ENCODE measurements around the gene SCN2B. TPM values are rescaled to one million over a fixed set of nuclear protein-coding genes. Genes with fewer than 3 reads are reported as not detected.

SCN2B gene
- total RNA-seq, 4 donors from 2014 or later, result 0.14 to 0.37 TPM; not detected in 2

- TF ChIP-seq, protein P1, sequence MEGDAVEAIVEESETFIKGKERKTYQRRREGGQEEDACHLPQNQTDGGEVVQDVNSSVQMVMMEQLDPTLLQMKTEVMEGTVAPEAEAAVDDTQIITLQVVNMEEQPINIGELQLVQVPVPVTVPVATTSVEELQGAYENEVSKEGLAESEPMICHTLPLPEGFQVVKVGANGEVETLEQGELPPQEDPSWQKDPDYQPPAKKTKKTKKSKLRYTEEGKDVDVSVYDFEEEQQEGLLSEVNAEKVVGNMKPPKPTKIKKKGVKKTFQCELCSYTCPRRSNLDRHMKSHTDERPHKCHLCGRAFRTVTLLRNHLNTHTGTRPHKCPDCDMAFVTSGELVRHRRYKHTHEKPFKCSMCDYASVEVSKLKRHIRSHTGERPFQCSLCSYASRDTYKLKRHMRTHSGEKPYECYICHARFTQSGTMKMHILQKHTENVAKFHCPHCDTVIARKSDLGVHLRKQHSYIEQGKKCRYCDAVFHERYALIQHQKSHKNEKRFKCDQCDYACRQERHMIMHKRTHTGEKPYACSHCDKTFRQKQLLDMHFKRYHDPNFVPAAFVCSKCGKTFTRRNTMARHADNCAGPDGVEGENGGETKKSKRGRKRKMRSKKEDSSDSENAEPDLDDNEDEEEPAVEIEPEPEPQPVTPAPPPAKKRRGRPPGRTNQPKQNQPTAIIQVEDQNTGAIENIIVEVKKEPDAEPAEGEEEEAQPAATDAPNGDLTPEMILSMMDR (IDR thresholded peaks at IDR 0.05), result no peak
- no peak for TF ChIP-seq EP300 (IDR thresholded peaks at IDR 0.05; ENCODE audit: low read depth)
- TF ChIP-seq POLR2A (IDR thresholded peaks at IDR 0.05), result no peak
- no peak for TF ChIP-seq POLR2AphosphoS5 (IDR thresholded peaks at IDR 0.05)
- intact Hi-C loops (cut with DNase I; ENCODE audit: low total_unique reads), result no loop called here
- WGBS, 2 donors (ENCODE audit: low coverage in 1 of 2), result 56% methylated on average over 3 of the region's 3 CpGs; no CpG with 5 or more reads in 1 of the 2 donors
- in situ Hi-C loops (cut with MboI; ENCODE audit: low pct_ligation_motif_present in 1 of 4, low pct_unique_long_range_greater_than_20kb in 1 of 4, low sequenced_read_pairs in 3 of 4), result no loop called here
- Histone ChIP-seq H3K9me3 (no peaks in the 10 kb centered on the region), H3K4me3 (no peak overlapping the region), H3K4me1 (peaks cover 0 to 5% (median 0%) of the 10 kb centered on the region in 4 donors), H3K27ac (no peak overlapping the region), H3K36me3 (no peaks in the 10 kb centered on the region), H3K27me3 (peaks cover 20% of the 10 kb centered on the region)
- no peak for DNase-seq
These were observed 7.7 kb downstream of the SCN2B start for GRCh38 chr11:118168751-118169150.

DNA sequence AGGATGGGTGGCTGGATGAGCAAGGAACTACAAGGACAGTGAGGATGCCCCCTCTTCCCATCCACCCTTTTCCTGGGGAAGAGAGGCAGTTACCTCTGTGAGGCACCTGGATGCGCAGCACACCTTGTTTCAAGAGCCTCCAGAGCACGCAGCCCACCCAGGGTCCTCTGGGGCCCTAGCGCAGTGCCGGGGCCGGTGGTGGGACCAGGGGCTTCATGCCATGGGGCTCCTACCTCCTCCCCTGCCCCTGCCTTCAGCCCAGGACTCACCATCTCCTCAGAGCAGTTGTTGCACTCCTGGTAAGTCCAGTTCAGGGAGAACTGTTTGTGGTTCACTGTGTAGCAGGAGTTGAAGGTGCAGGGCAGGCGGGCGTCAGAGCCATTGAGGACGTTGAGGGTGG lies 8.1 kb downstream of the SCN2B start:
- TF ChIP-seq POLR2AphosphoS5 (IDR thresholded peaks at IDR 0.05) (no peak), POLR2A (IDR thresholded peaks at IDR 0.05) (no peak), EP300 (IDR thresholded peaks at IDR 0.05; ENCODE audit: low read depth) (no peak)
- TF ChIP-seq, protein P1 (IDR thresholded peaks at IDR 0.05), result no peak
- Histone ChIP-seq H3K36me3 (no peaks in the 10 kb centered on the region), H3K9me3 (no peaks in the 10 kb centered on the region), H3K4me1 (peaks cover 0 to 5% (median 0%) of the 10 kb centered on the region in 4 donors), H3K27me3 (peaks cover 25% of the 10 kb centered on the region), H3K4me3 (no peak overlapping the region), H3K27ac (no peak overlapping the region)
- no peak for DNase-seq
- 81% methylated on average over 8 of the region's 8 CpGs; no CpG with 5 or more reads in 1 of the 2 donors for WGBS, 2 donors (ENCODE audit: low coverage in 1 of 2)
- intact Hi-C loops (cut with DNase I; ENCODE audit: low total_unique reads), result no loop called here
- in situ Hi-C loops (cut with MboI; ENCODE audit: low pct_ligation_motif_present in 1 of 4, low pct_unique_long_range_greater_than_20kb in 1 of 4, low sequenced_read_pairs in 3 of 4), result no loop called here

- H3K9me3 ChIP-seq, result no peaks in the 10 kb centered on the region
- H3K27me3 ChIP-seq, result peaks cover 29% of the 10 kb centered on the region
- no peak for TF ChIP-seq POLR2A (IDR thresholded peaks at IDR 0.05)
- DNase-seq, result no peak
- 78% methylated on average over 12 of the region's 12 CpGs; no CpG with 5 or more reads in 1 of the 2 donors for WGBS, 2 donors (ENCODE audit: low coverage in 1 of 2)
- intact Hi-C loops (cut with DNase I; ENCODE audit: low total_unique reads) (no loop called here), in situ Hi-C loops (cut with MboI; ENCODE audit: low pct_ligation_motif_present in 1 of 4, low pct_unique_long_range_greater_than_20kb in 1 of 4, low sequenced_read_pairs in 3 of 4) (no loop called here)
- H3K4me1 ChIP-seq, result peaks cover 0 to 5% (median 0%) of the 10 kb centered on the region in 4 donors
- no peak overlapping the region for H3K27ac ChIP-seq
- no peak overlapping the region for H3K4me3 ChIP-seq
- no peaks in the 10 kb centered on the region for H3K36me3 ChIP-seq
These were observed 8.5 kb downstream of the SCN2B start for GRCh38 chr11:118167906-118168305.

DNA sequence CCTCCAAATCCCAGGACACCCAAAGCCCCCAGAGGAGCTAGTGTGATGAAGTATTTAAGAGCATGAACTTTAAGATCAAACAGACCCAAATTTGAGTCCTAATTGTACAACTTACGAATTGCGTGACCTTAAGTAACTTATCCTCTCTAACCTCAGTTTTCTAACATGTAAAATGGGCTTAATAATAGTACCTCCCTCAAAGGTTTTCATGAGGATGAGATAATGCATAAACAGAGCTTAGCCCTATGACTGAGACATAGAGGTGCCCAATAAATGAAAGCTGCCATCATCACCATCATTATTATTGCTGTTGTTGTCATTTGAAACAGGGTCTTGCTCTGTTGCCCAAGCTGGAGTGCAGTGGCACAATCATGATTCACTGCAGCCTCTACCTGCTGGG lies 9.2 kb downstream of the SCN2B start:
- TF ChIP-seq, protein P1 (IDR thresholded peaks at IDR 0.05), result no peak
- no peak for TF ChIP-seq POLR2A (IDR thresholded peaks at IDR 0.05)
- no peak for TF ChIP-seq POLR2AphosphoS5 (IDR thresholded peaks at IDR 0.05)
- TF ChIP-seq EP300 (IDR thresholded peaks at IDR 0.05; ENCODE audit: low read depth), result no peak
- DNase-seq, result no peak
- peaks cover 0 to 5% (median 0%) of the 10 kb centered on the region in 4 donors for H3K4me1 ChIP-seq
- H3K9me3 ChIP-seq, result no peaks in the 10 kb centered on the region
- intact Hi-C loops (cut with DNase I; ENCODE audit: low total_unique reads) (no loop called here), in situ Hi-C loops (cut with MboI; ENCODE audit: low pct_ligation_motif_present in 1 of 4, low pct_unique_long_range_greater_than_20kb in 1 of 4, low sequenced_read_pairs in 3 of 4) (no loop called here)
- no peak overlapping the region for H3K27ac ChIP-seq
- no peaks in the 10 kb centered on the region for H3K36me3 ChIP-seq
- WGBS, 2 donors (ENCODE audit: low coverage in 1 of 2), result 95% methylated on average over 2 of the region's 2 CpGs; no CpG with 5 or more reads in 1 of the 2 donors
- H3K4me3 ChIP-seq, result no peak overlapping the region
- H3K27me3 ChIP-seq, result peaks cover 32% of the 10 kb centered on the region

GRCh38 chr11:118166641-118167040 lies 9.8 kb downstream of the SCN2B start:
- Histone ChIP-seq H3K4me1 (peaks cover 0 to 5% (median 0%) of the 10 kb centered on the region in 4 donors), H3K27me3 (peaks cover 32% of the 10 kb centered on the region), H3K4me3 (no peak overlapping the region), H3K36me3 (no peaks in the 10 kb centered on the region), H3K27ac (no peak overlapping the region), H3K9me3 (no peaks in the 10 kb centered on the region)
- DNase-seq, result no peak
- intact Hi-C loops (cut with DNase I; ENCODE audit: low total_unique reads), result no loop called here
- in situ Hi-C loops (cut with MboI; ENCODE audit: low pct_ligation_motif_present in 1 of 4, low pct_unique_long_range_greater_than_20kb in 1 of 4, low sequenced_read_pairs in 3 of 4), result no loop called here
- WGBS, 2 donors (ENCODE audit: low coverage in 1 of 2), result 84 to 100% methylated on average over 1 to 17 of the region's 17 CpGs
- no peak for TF ChIP-seq POLR2AphosphoS5 (IDR thresholded peaks at IDR 0.05)
- TF ChIP-seq EP300 (IDR thresholded peaks at IDR 0.05; ENCODE audit: low read depth), result no peak
- TF ChIP-seq, protein P1 (IDR thresholded peaks at IDR 0.05), result no peak
- no peak for TF ChIP-seq POLR2A (IDR thresholded peaks at IDR 0.05)

All from transverse colon (tissue), 4 donors.